Epidermal melanocyte (primary cell): ENCODE data around the gene HKDC1.
"Not testable (repeated sequence)": the region's sequence is repeated elsewhere in the genome, so short reads cannot be mapped to it uniquely, and the experiment has no call there.

Experiments
- DNase-seq: peaks from one replicate; pipeline ENCODE4 v3.0.0; 2011; ENCODE audit warnings: low spot score; ENCODE audit not compliant: insufficient read length

The HKDC1 gene

DNA sequence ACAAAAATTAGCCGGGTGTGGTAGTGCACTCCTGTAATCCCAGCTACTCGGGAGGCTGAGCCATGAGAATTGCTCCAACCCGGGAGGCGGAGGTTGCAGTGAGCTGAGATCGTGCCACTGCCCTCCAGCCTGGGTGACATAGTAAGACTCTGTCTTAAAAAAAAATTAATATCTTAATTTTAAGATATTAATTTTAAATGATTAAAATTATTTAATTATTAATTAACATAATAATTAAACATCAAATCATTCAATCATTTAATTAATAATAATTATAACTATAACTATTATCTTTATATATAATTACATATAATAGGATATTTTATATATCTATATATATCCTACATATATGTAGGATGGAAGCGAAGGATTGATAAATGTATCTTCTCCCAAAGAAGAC, 56.4 kb downstream of the HKDC1 start:
- DNase-seq, result no peak

DNA sequence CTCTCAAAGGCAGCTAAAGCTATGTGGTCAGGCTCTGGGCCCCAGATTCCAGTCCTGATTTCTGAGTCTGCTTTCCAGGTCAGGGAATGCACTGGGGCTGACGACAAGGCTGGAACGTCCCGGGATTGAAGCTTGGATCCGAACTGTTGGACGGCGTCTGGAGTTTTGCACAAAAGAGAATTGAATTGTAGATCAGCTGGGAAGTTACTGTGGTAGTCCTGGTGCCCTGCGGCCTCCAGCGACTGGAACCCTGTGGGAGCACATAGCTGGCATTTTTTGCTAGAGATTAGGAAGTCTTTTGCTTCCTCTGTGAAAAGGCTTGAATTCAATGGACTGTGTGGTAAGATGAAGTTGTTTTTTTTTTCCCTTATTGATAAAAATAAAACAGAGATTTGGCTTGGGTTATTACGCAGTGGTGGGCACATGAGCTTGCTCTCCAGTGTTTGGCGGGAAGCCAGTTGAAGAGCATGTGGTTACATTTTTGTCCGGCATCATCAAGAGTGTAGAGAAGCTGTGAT, 58.4 kb downstream of the HKDC1 start, which contains the start of gene HK1:
Gene HK1 (plus strand): TSS at position 51 of the 518 bp plus-strand sequence.
- DNase-seq, result peak; percentile 65

GRCh38 chr10:69279110-69279509, 59.0 kb downstream of the HKDC1 start:
- no peak for DNase-seq

DNA sequence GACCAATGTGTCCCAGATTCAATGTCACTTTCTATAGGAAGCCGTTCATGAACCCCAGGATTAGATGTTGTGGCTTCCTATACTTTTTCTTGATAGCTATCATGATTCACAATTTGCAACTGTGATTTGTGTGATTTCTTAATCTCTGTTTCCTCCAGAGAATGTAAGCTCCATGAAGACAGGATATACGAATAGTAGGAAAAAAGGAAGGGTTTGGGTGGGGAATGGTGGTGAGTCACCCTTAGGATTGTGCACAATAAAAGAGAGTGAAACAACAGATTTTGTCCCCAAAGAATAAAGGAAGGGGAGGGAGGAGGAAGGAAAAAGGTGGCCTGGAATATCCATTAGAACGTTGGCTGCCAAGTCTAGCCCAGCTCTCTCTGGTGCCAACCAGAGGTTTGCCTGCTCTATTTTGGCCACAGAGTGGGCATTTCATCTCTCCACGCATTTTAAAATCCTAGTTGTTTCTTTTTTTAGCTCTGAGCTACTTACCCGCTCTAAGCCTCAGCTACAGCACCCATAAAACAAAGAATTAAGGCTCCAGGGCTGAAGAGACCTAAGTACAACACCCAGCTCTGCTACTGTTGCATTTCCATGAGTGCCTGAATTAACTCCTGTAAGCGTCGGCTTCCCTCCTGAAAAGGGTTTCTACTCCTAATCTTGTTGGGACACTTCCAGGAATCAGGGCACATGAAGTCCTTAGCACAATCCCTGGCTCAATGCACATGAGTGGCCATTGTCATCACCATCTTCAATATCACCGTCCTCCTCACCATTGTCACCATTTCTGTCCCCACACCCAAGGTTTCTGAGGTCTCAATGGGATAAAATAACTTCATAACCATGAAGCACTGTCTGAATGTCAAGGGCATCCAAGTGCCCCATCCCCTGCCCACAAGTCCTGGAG, 61.6 kb downstream of the HKDC1 start:
- no peak for DNase-seq

GRCh38 chr10:69284402-69284801, 64.3 kb downstream of the HKDC1 start:
- DNase-seq, result not testable (repeated sequence)

DNA sequence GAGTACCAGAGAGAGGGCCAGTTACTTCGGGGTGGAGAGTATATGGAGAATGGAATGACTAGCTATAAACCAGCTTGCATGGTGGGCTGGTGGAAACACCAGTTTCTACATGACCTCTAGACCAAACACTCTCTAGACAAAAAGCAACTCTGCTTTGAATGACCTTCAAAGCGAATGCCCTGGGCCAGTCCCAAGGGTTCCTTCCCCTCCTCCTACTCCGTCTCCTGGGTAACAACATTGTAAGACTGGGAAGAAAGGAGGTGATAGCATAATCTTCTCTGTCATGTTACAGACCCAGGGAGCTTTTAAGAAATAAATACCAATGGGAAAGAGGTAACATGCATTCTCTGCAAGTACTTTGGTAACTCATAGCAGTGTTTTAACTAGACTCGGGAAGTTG, 65.6 kb downstream of the HKDC1 start:
- DNase-seq, result no peak

- no peak for DNase-seq
Observed at GRCh38 chr10:69287181-69287580, 67.0 kb downstream of the HKDC1 start.

DNA sequence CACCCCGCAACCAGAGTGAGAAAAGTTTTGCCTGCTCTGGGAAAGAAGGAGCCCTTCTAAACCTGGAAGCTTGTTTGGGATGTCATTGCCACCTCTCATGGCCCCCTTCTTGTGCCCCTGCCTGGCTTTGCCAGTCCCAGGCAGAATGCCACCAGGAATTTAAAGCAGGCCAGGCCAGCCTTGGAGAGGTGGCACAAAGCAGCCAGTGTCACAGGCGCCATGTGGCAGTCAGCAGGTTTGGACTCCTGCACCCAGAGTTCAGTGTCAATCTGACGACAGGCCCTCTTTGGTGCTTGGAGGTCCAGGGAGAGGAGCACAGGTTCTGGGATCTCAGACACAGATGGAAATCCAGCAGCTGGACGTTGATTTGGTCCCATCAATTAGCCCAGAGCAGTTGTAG, 70.9 kb downstream of the HKDC1 start:
- DNase-seq, result no peak

DNA sequence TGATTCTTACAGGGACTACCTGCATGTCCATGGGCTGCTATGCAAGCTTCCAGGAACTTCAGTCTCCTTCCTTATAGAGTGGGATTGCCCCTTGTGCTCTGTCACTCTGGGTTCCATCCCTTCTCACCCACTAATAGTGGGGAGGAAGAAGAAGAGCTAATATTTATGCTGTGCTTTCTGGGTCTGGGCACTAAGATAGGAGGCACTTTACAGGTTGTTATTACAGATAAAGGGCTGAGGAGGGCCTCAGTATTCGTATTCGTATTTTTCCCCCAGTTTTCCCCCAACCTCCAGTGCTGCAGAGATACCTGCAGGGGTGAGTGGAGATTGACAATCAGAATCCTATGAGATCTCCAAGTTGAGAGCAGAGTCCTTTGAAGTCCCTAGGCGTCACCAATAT, 72.3 kb downstream of the HKDC1 start:
- DNase-seq, result no peak

GRCh38 chr10:69295027-69295636, 75.0 kb downstream of the HKDC1 start:
- no peak for DNase-seq

DNA sequence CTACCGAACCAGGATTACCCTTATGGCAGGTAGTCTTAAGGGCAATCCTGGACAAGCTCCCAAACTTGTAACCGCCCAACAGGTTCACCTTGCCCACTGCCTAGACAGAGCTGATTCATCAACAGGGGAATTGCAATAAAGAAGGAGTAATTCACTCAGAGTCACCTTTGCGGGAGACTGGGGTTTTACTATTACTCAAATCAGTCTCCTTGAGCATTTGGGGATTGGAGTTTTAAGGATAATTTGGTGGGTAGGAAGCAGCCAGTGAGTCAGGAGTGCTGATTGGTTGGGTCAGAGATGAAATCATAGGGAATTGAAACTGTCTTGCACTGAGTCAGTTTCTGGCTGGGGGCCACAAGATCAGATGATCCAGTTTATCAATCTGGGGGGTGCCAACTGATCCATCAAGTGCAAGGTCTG, 83.5 kb downstream of the HKDC1 start:
- DNase-seq, result no peak

- DNase-seq, result no peak
Observed at GRCh38 chr10:69306421-69306820, 86.3 kb downstream of the HKDC1 start.

- DNase-seq, result no peak
Observed at GRCh38 chr10:69307434-69307833, 87.3 kb downstream of the HKDC1 start.

DNA sequence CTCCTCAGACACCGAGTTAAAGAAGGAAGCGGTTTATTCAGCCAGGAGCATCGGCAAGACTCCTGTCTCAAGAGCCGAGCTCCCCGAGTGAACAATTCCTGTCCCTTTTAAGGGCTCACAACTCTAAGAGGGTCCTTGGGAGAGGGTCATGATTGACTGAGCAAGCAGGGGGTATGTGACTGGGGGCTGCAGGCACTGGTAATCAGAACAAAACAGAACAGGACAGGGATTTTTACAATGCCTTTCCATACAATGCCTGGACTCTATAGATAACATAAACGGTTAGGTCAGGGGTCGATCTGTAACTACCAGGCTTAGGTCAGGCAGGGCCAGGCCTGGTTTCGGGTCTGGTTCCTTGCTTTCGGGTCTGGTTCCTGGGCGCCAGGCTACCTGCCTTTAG, 88.2 kb downstream of the HKDC1 start:
- not testable (repeated sequence) for DNase-seq

GRCh38 chr10:69311309-69311708, 91.2 kb downstream of the HKDC1 start:
- DNase-seq, result no peak

- DNase-seq, result no peak
Observed at GRCh38 chr10:69312528-69312927, 92.4 kb downstream of the HKDC1 start.

- DNase-seq, result no peak
Observed at GRCh38 chr10:69315100-69315542, 95.0 kb downstream of the HKDC1 start.

DNA sequence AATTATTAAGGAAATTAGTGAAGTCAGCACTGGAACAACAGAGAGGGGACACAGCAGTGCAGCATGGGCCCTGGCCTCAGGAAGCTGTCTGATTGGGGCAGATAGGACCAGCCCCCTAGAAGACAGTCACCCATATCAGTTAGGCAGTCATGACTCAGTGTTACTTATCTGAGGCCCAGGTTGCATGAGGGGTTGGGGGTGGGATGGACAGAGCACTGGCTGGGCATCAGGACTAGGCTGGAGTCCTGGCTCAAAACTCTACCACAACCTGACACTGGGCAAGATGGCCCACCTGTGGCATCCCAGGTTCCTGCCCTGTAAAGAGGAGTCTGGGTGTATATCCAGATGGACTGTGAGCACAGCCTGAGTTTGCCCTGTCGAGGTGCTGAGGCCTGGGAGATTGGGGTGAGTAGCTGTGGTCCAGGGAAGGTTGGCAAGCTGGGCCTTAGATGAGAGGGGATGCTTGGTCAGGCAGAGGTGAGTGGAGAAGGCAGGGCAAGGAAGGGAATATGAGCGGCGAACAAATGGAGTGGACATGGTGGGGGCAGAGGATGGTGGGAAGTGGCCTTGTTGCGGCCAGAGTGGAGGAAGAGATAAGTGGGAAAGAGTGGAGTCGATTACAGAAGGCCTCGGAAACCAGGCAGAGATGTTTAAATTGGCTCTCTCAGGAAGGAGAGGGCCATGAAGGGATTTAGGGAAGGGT, 95.6 kb downstream of the HKDC1 start:
- no peak for DNase-seq

DNA sequence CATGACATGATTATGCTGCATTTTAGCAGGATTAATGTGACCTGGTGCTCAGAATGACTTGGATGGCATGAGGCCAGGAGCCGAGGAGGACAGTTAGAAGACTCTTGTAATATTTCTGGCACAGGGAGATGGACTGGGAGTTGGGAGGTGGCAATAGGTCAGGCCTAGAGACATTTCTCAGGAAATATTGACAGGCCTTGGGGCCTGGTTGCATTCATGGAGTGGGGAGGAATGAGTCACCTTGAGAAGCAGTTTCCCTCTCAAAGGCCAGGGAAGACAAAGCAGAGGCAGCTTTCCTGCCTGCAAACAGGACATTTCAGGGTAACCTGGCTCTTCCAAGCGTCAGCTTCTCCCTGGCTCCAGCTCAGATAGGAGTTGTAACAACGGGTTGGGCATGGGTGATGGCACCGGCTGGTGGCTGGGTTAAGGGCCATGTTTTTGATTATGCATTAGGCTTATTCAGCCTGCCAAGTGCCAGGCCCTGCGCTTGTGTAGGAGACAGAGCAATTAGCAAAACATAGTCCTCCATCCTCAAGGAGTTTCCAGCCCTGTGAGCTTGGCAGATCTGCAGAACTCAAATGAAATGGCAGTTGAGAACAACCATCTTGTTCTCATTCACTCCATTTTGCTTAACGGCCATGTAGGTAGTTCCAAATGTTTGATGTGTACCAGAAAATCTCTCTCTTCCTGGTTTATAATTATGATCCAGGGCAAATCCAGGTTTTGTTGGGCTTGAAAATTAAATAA, 96.4 kb downstream of the HKDC1 start:
- no peak for DNase-seq
